HepG2 (cell line): ENCODE measurements around the gene PRRT2. TPM values are rescaled to one million over a fixed set of nuclear protein-coding genes. Genes with fewer than 3 reads are reported as not detected.

Experiments used
- ATAC-seq: fragments of 200-7000 bp; cut with Tn5 transposase; 3 replicates; pipeline ENCODE4 v1.9.1; 2020; ENCODE audit warnings: mild to moderate bottlenecking, moderate library complexity
- BruUV-seq: library from RNA; stranded (reverse); fragments of 400-500 nt; replicated peaks from 2 replicates; lab custom pipeline; 2021; lab: Mats Ljungman, UMichigan
- CTCF ChIA-PET: fragments of 300-600 bp; formaldehyde crosslinking; extraction: SDS; loops from one replicate; lab custom pipeline; 2021; ENCODE audit warnings: low total read pairs, inconsistent platforms, low intra/inter-chr PET ratio; lab: Yijun Ruan, JAX
- POLR2A ChIA-PET: fragments of 350-600 bp; sonication (Branson Sonifier 250); formaldehyde crosslinking; loops from one replicate; lab custom pipeline; 2020; ENCODE audit warnings: antibody characterized with exemption, inconsistent platforms; lab: Yijun Ruan, JAX
- DNase-seq: peaks from one replicate; pipeline ENCODE4 v3.0.0-alpha.2; 2015; ENCODE audit warnings: low spot score
- FAIRE-seq: peaks from 3 replicates; lab custom pipeline; 2011; peaks lifted over from hg19 to GRCh38; lab: Jason Lieb, UNC
- H2AFZ ChIP-seq: one replicate; pipeline ENCODE4 v1.6.1; 2011; ENCODE audit warnings: low read length, inconsistent platforms
- H3K27ac ChIP-seq: fragments of 300-600 bp; 3 replicates; pipeline ENCODE4 v1.8.0; 2011; ENCODE audit warnings: mixed run types, mild to moderate bottlenecking, mixed read lengths, low read length, inconsistent platforms; ENCODE audit not compliant: insufficient read depth; ENCODE audit errors: extremely low read length
- H3K27me3 ChIP-seq, 2 experiments: fragments of 200-600 bp in 1 of 2; 2 replicates in 1 of 2; 3 replicates in 1 of 2; pipeline versions ENCODE4 v1.6.0 to v1.8.0; 2011; ENCODE audit warnings: low read length in 2 of 2, mild to moderate bottlenecking in 2 of 2, moderate library complexity in 2 of 2, inconsistent platforms in 1 of 2; ENCODE audit not compliant: insufficient read depth in 2 of 2, control insufficient read depth in 1 of 2
- H3K36me3 ChIP-seq, 2 experiments: fragments of 200-600 bp in 1 of 2; replicated peaks in 1 of 2; 2 replicates in 1 of 2; 3 replicates in 1 of 2; pipeline versions ENCODE4 v1.5.1 to v1.8.0; 2011; ENCODE audit warnings: low read length in 2 of 2, inconsistent platforms in 1 of 2; ENCODE audit not compliant: insufficient read depth in 2 of 2, control insufficient read depth in 1 of 2
- H3K4me1 ChIP-seq: 2 replicates; pipeline ENCODE4 v1.5.1; 2012; ENCODE audit warnings: low read length, inconsistent platforms; ENCODE audit not compliant: insufficient read depth
- H3K4me2 ChIP-seq: 2 replicates; pipeline ENCODE4 v1.6.0; 2011; ENCODE audit warnings: low read depth, low read length, inconsistent platforms
- H3K4me3 ChIP-seq, 3 experiments: fragments of 200-600 bp in 1 of 3; sonication (generic), shearing (Covaris generic) in 1 of 3; replicated peaks in 1 of 3; 2 replicates each; pipeline ENCODE4 v1.5.1; 2011 to 2016; ENCODE audit warnings: low read length in 3 of 3, inconsistent platforms in 2 of 3, low read depth in 2 of 3, mild to moderate bottlenecking in 2 of 3, control low read depth in 1 of 3, mixed read lengths in 1 of 3; ENCODE audit not compliant: insufficient read depth in 1 of 3
- H3K79me2 ChIP-seq: one replicate; pipeline ENCODE4 v1.6.1; 2011; ENCODE audit warnings: low read length, inconsistent platforms; ENCODE audit not compliant: insufficient read depth
- H3K9ac ChIP-seq: 2 replicates; pipeline ENCODE4 v1.6.0; 2011; ENCODE audit warnings: mild to moderate bottlenecking, low read depth, low read length, inconsistent platforms; ENCODE audit not compliant: insufficient read depth
- H3K9me3 ChIP-seq: 2 replicates; pipeline ENCODE4 v1.5.1; 2012; ENCODE audit warnings: mild to moderate bottlenecking, low read length
- H4K20me1 ChIP-seq: 2 replicates; pipeline ENCODE4 v1.6.0; 2011; ENCODE audit warnings: inconsistent platforms, mild to moderate bottlenecking, low read length, moderate library complexity; ENCODE audit not compliant: insufficient read depth
- AGO2 ChIP-seq: fragments of 200-400 bp; formaldehyde crosslinking; optimal IDR thresholded peaks from 2 replicates; pipeline ENCODE3; 2017; ENCODE audit warnings: mild to moderate bottlenecking, low read depth, low read length, moderate library complexity
- ARHGAP35 ChIP-seq: sonication (generic); formaldehyde crosslinking; IDR thresholded peaks from 2 replicates; pipeline ENCODE4 v1.9.0; 2022; ENCODE audit warnings: mild to moderate bottlenecking, inconsistent platforms, moderate library complexity, missing genetic modification reagents, borderline replicate concordance
- FLYWCH1 ChIP-seq: sonication (generic); formaldehyde crosslinking; IDR thresholded peaks from 2 replicates; pipeline ENCODE4 v1.8.1; 2023; ENCODE audit warnings: mild to moderate bottlenecking, missing genetic modification reagents
- HOXA3 ChIP-seq: sonication (generic); formaldehyde crosslinking; IDR thresholded peaks from 2 replicates; pipeline ENCODE4 v1.5.0; 2020; ENCODE audit warnings: missing genetic modification reagents
- LCORL ChIP-seq, 2 experiments: fragments of 450-650 bp in 1 of 2; sonication (generic) in 1 of 2; formaldehyde crosslinking in 1 of 2; IDR thresholded peaks; 2 replicates each; pipeline versions ENCODE4 v1.5.0 to v1.6.1; 2017 to 2020; ENCODE audit warnings: antibody characterized with exemption in 1 of 2, missing genetic modification reagents in 1 of 2
- POLR2A ChIP-seq, 2 experiments: IDR thresholded peaks; 2 replicates each; pipeline ENCODE4 v1.6.1; 2011; ENCODE audit warnings: low read depth in 2 of 2, low read length in 2 of 2, mild to moderate bottlenecking in 1 of 2, moderate library complexity in 1 of 2; ENCODE audit not compliant: insufficient read depth in 1 of 2
- RBFOX2 ChIP-seq: fragments of 200-400 bp; formaldehyde crosslinking; IDR thresholded peaks from 2 replicates; pipeline ENCODE4 v1.6.1; 2017; ENCODE audit warnings: low read depth, mild to moderate bottlenecking, low read length
- RBM22 ChIP-seq: fragments of 200-400 bp; formaldehyde crosslinking; optimal IDR thresholded peaks from 2 replicates; pipeline ENCODE3; 2017; ENCODE audit warnings: mild to moderate bottlenecking, low read length, moderate library complexity
- SRSF1 ChIP-seq: fragments of 200-400 bp; formaldehyde crosslinking; optimal IDR thresholded peaks from 2 replicates; pipeline ENCODE3; 2017; ENCODE audit warnings: mild to moderate bottlenecking, low read depth, low read length, moderate library complexity
- TBP ChIP-seq: sonication (generic); formaldehyde crosslinking; IDR thresholded peaks from 2 replicates; pipeline ENCODE4 v1.5.0; 2020; ENCODE audit warnings: missing genetic modification reagents
- WGBS: methylation state at CpG from one replicate; pipeline ENCODE4 v1.1.6; 2017; ENCODE audit warnings: low lambda C conversion rate; 5-methylcytosine and 5-hydroxymethylcytosine counted together
- in situ Hi-C: cut with HindIII; loops from 2 replicates; pipeline ENCODE4 v1.10.0; 2017; ENCODE audit warnings: low pct_unique_long_range_greater_than_20kb; ENCODE audit not compliant: extremely low pct_ligation_motif_present
- intact Hi-C: fragments of 100-400 bp; cut with micrococcal nuclease; formaldehyde crosslinking; loops from one replicate; pipeline ENCODE4 v1.10.0; 2022; ENCODE audit not compliant: unreplicated experiment
- polyA plus RNA-seq, 8 experiments: library from polyadenylated mRNA; depleted of rRNA in 3 of 8; stranded (reverse) in 7 of 8; unstranded in 1 of 8; fragments of >200 nt; fragmentation: Illumina TruSeq in 4 of 8; extraction: Trizol in 4 of 8; gene quantifications; 2 replicates each; pipeline versions ENCODE4 v1.2.1 to v1.2.3, GENCODE V29; 2011 to 2016; ENCODE audit warnings: low read depth in 4 of 8, missing spikeins in 1 of 8, mixed read lengths in 1 of 8; ENCODE audit not compliant: insufficient read depth in 1 of 8
- total RNA-seq, 5 experiments: library from RNA; depleted of rRNA; stranded (reverse); fragments of >200 nt; fragmentation: Illumina TruSeq; extraction: Trizol; gene quantifications; 2 replicates each; pipeline ENCODE4 v1.2.3, GENCODE V29; 2016; ENCODE audit warnings: low read depth in 1 of 5
- TF ChIP-seq, protein P1 (sequence below): sonication (generic); formaldehyde crosslinking; IDR thresholded peaks from 2 replicates; pipeline ENCODE4 v1.5.1; 2020; ENCODE audit warnings: missing genetic modification reagents, mild to moderate bottlenecking, borderline replicate concordance
- TF ChIP-seq, protein P2 (sequence below): sonication (generic); formaldehyde crosslinking; IDR thresholded peaks from 2 replicates; pipeline ENCODE4 v1.4.0; 2020; ENCODE audit warnings: missing genetic modification reagents

Gene PRRT2
- total and polyA plus RNA-seq, 2 of the 13 experiments (the other 11 are each of a cell fraction or from before 2014, with no cell fraction given): 0.51 to 1.1 TPM

DNA sequence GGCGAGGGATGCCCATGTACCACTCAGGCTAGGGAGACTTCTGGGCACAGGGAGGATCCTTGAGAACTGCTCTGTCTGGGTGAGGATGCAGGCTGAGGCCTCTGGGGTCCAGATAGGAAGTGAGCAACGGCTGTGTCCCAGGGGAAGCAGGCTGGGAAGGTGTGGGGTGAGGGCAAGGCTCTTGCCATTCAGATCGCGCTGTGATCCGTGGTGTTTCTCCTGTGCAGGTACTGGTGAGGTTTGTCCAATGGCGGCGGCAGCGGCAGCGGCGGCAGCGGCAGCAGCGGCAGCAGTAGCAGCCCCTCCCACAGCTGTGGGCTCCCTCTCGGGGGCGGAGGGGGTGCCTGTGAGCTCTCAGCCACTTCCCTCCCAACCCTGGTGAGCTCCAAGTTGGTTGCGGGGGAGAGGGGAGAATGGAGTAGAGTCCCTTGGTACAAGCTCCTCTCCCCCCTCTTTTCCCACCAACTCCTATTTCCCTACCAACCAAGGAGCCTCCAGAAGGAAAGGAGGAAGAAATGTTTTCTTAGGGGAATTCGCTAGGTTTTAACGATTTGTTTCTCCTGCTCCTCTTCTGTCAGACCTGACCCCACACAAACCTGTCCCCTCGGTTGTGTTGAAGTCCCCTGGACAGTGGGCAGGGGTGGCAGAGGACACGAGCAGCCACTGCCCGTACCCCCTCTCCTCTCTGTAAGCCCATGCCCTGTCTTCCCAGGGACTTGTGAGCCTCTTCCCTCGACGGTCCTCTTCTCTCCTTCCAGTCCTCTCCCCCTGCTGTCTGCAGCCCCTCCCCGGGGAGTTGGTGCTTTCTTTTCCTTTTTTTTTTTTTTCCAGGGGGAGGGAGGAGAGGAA is 1.9 kb upstream of the PRRT2 start:
- no peaks in the 10 kb centered on the region for H3K9me3 ChIP-seq
- TF ChIP-seq, protein P1, sequence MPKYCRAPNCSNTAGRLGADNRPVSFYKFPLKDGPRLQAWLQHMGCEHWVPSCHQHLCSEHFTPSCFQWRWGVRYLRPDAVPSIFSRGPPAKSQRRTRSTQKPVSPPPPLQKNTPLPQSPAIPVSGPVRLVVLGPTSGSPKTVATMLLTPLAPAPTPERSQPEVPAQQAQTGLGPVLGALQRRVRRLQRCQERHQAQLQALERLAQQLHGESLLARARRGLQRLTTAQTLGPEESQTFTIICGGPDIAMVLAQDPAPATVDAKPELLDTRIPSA (CRISPR knock-in tag): 0 out of 2 replicates have a peak, but pooled peaks have one; percentile 39
- TF ChIP-seq LCORL (IDR thresholded peaks at IDR 0.05) (no peak), LCORL (CRISPR knock-in tag; IDR thresholded peaks at IDR 0.05) (no peak), SRSF1 (peak; percentile 5), HOXA3 (CRISPR knock-in tag) (peak; percentile 10; the same call in 1 of the 2 replicates), POLR2A (IDR thresholded peaks at IDR 0.05; ENCODE audit: insufficient read depth in 1 of 2, low read depth in 2 of 2, low read length in 2 of 2) (0 out of 4 replicates have a peak, but pooled peaks of 1 of the 2 experiments have one; percentile 13), AGO2 (peak; percentile 92), RBFOX2 (peak; percentile 79), RBM22 (peak; percentile 52), ARHGAP35 (0 out of 2 replicates have a peak, but pooled peaks have one; percentile 13), FLYWCH1 (no peak), TBP (CRISPR knock-in tag) (no peak)
- TF ChIP-seq, protein P2, sequence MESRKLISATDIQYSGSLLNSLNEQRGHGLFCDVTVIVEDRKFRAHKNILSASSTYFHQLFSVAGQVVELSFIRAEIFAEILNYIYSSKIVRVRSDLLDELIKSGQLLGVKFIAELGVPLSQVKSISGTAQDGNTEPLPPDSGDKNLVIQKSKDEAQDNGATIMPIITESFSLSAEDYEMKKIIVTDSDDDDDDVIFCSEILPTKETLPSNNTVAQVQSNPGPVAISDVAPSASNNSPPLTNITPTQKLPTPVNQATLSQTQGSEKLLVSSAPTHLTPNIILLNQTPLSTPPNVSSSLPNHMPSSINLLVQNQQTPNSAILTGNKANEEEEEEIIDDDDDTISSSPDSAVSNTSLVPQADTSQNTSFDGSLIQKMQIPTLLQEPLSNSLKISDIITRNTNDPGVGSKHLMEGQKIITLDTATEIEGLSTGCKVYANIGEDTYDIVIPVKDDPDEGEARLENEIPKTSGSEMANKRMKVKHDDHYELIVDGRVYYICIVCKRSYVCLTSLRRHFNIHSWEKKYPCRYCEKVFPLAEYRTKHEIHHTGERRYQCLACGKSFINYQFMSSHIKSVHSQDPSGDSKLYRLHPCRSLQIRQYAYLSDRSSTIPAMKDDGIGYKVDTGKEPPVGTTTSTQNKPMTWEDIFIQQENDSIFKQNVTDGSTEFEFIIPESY (CRISPR knock-in tag): peak; percentile 78; the same call in 1 of the 2 replicates
- ATAC-seq (no peak), FAIRE-seq (no peak), DNase-seq (no peak)
- CTCF ChIA-PET: no interaction called here
- intact Hi-C loops (loop anchor here (2.0 kb wide), 1 partner anchor 211 kb away; no protein-coding TSS in a partner anchor), in situ Hi-C loops (loop anchor here (25.0 kb wide), 1 partner anchor 852 kb away; the partner anchor contains the start of genes FBRS and PRR14)
- peaks cover 22% of the 10 kb centered on the region for H3K79me2 ChIP-seq
- H3K4me3 ChIP-seq: no peak overlapping the region; a peak in 1 of 6 replicates
- peaks cover 23% of the 10 kb centered on the region; the same call in 1 of the 2 replicates for H4K20me1 ChIP-seq
- H3K36me3 ChIP-seq: peaks cover 6 to 26% of the 10 kb centered on the region in 2 experiments
- peaks cover 0 to 12% of the 10 kb centered on the region in 2 experiments; a peak in 2 of 5 replicates for H3K27me3 ChIP-seq
- 80% methylated on average over 18 of the region's 23 CpGs for WGBS
- no peak overlapping the region for H3K9ac ChIP-seq
- no TSS peak for BruUV-seq
- H3K27ac ChIP-seq: peak overlapping the region; percentile 53
- POLR2A ChIA-PET: interaction anchor here (1.4 to 4.3 kb wide), 5 partner anchors 11 to 90 kb away, joined by 3 to 26 read pairs (median 13); partner anchors contain the start of genes ASPHD1, KIF22, MVP and SEZ6L2
- H3K4me2 ChIP-seq: peak overlapping the region; percentile 95
- no peak overlapping the region for H2AFZ ChIP-seq
- H3K4me1 ChIP-seq: peaks cover 71% of the 10 kb centered on the region
